ENCODE measurements around the gene HP. TPM values are rescaled to one million over a fixed set of nuclear protein-coding genes. Genes with fewer than 3 reads are reported as not detected.

HP gene
- total RNA-seq, 1 experiment from 2014 or later, result 0.29 TPM

GRCh38 chr16:72109300-72109699 lies 55.0 kb downstream of the HP start:
- no peaks in the 10 kb centered on the region for H3K4me1 ChIP-seq (replicated peaks)
- H3K9me3 ChIP-seq (replicated peaks), result no peaks in the 10 kb centered on the region
- H3K27ac ChIP-seq, result no peak overlapping the region
- no peak for DNase-seq (ENCODE audit: low read depth in 1 of 2, low spot score in 2 of 2)
- H3K27me3 ChIP-seq (replicated peaks), result no peaks in the 10 kb centered on the region
- peaks cover 83% of the 10 kb centered on the region for H3K36me3 ChIP-seq
- no peak overlapping the region for H3K4me3 ChIP-seq

GRCh38 chr16:72109966-72110530 lies 55.7 kb downstream of the HP start:
- no peak overlapping the region for H3K4me3 ChIP-seq
- H3K9me3 ChIP-seq (replicated peaks), result 0 out of 2 replicates have a peak, but pooled peaks cover 2% of the 10 kb centered on the region
- H3K27ac ChIP-seq, result no peak overlapping the region
- peaks cover 75% of the 10 kb centered on the region for H3K36me3 ChIP-seq
- H3K27me3 ChIP-seq (replicated peaks), result no peaks in the 10 kb centered on the region
- no peak for DNase-seq (ENCODE audit: low read depth in 1 of 2, low spot score in 2 of 2)
- H3K4me1 ChIP-seq (replicated peaks), result no peaks in the 10 kb centered on the region

Other genes starting within 250 kb of the HP start
- 37.4 and 53.9 TPM in 2 replicates for gene AP1G1, start 245.7 kb upstream of the HP start, total RNA-seq (2014; rRNA removed; shearing (Covaris generic))
- 9.9 and 24.2 TPM in 2 replicates for gene ATXN1L, start 208.5 kb upstream of the HP start, total RNA-seq (2014; rRNA removed; shearing (Covaris generic))
- gene ZNF821, start 170.3 kb upstream of the HP start, total RNA-seq (2014; rRNA removed; shearing (Covaris generic)), result 4.2 and 19.2 TPM in 2 replicates
- gene IST1, start 159.0 kb upstream of the HP start, total RNA-seq (2014; rRNA removed; shearing (Covaris generic)), result 231 and 233 TPM in 2 replicates
- not detected in 2 replicates for gene PKD1L3, start 54.1 kb upstream of the HP start, total RNA-seq (2014; rRNA removed; shearing (Covaris generic))
- gene DHODH, start 45.8 kb upstream of the HP start, total RNA-seq (2014; rRNA removed; shearing (Covaris generic)), result 5.5 and 6.6 TPM in 2 replicates
- not detected in 2 replicates for gene HPR, start 8.7 kb downstream of the HP start, total RNA-seq (2014; rRNA removed; shearing (Covaris generic))
- gene TXNL4B, start 39.1 kb downstream of the HP start, total RNA-seq (2014; rRNA removed; shearing (Covaris generic)), result 11.7 and 26.0 TPM in 2 replicates
- 50.9 and 67.1 TPM in 2 replicates for gene DHX38, start 39.3 kb downstream of the HP start, total RNA-seq (2014; rRNA removed; shearing (Covaris generic))
- gene PMFBP1, start 117.7 kb downstream of the HP start, total RNA-seq (2014; rRNA removed; shearing (Covaris generic)), result 0.69 TPM in 1 of 2 replicates, not detected in the other

Measured in SJSA1 (cell line).